Stimulated activated CD4-positive, alpha-beta T cell treated with anti-CD3 and anti-CD28 coated beads, Interleukin-2, amount 100 ng/mL, for 24 hours (primary cell): ENCODE data around the gene CD82.

Experiments
- DNase-seq, 2 donors: peaks; one replicate each; pipeline ENCODE4 v3.0.0-alpha.2; 2020

The CD82 gene

DNA sequence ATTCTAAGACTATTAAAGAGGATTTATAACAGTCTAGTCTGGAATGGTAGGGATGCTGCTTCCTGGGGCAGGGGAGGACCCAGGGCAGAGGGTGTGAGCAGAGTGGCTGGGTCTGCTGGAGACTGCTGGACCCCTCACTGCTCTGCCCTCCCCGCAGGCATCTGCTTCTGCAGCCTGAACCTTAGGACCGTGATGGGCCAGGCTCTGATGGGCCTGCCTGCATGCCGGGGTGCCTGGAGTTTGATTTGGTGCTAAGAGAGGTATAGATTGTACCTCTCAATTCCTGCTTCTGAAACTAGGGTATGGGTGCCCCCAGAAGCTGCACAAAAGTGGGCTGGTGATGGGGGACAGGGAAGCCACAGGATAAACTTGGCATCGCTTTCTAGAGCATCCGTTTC, 54.9 kb downstream of the CD82 start:
- DNase-seq, result no peak

DNA sequence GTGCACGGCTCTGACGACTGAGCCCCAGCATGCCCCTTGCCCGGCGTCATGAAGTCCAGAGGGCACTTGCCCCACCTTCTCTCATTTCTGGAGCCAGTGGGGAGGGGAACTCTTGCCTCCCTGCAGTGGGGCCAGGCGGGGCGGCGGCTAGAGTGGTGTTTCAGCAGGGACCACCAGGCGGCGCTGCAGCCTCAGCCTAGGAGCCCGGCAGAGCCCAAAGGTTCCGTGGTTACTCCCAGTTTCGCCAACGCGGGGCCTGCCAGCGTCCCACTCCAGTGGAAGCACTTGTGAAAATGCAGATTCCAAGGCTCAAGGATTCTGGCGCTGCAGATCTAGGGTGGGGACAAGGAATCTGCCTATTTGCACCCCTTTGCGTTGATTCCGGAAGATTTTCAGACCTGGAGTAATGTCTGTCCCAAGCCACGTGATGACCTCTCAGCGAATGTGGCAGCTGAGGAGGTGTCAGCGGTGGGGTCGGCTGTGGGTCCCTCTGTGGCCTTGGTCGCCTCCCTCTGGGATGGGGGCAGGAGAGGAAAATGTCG, 55.7 kb downstream of the CD82 start:
- DNase-seq, result peak; percentile 68 to 72

DNA sequence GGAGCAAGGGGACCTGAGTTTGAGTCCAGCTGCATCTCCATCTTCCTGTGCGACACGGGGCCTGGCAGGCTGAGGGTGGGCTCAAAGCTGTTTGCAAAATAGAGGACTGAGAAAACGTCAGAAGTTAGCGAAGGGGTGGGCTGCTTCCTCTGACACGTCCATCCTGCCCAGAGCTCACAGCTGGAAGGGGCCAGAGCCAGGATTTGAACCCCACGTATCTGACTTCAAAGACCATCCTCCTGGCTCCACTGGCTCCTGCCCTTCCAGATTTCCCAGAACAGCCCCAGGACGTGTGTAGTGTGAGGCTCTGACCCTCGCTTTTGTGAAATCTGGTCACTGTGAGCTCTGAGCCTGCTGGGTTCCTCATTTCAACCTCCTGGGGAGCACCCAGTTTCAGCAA, 56.3 kb downstream of the CD82 start:
- no peak for DNase-seq

- peak in 1 of 2 donors; percentile 15 for DNase-seq
Measured at GRCh38 chr11:44622190-44622650, 56.8 kb downstream of the CD82 start.

DNA sequence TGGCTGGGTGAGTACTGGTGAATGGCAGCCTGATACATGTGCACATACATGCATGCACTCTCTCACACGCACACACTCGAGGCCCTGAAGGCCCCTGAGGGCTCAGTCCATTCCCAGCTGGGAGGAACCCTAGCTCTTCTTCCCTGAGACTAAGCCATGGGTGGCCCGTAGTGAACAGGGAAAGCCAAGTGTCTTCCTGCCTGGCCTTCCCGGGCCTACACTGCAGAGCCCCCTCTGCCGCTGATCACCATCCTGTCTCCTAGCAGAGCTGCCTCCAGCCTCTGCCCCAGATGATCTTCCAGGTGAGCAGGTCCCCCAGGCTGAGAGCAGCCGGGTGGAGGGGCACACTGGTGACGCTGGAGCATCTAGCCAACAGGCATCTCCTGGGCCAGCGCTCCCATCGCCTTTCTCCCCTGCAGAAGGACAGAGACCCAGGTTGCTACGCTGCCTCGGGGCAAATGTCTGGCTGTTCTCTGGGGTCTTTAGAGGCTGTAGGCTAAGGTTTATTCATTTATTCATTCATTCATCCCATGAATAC, 57.3 kb downstream of the CD82 start:
- peak in 1 of 2 donors; percentile 15 for DNase-seq

DNA sequence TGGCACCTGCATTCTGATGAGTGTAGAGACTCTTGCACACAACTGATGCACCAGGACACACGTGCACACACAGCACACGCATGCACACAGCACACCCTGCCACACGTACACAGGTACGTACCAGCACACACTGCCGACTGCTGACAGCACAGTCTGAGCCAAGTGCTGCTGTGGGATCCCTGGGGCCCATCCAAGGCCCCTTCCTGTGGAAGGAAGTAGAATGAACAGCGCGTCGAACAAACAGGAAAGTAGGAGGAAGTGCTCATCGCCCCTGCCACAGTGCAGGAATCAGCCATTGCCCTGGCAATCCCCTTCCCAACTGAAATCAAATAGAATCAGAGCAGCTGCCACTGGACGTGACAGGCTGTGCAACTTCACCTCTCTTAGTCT, 57.9 kb downstream of the CD82 start:
- DNase-seq, result peak in 1 of 2 donors; percentile 18

GRCh38 chr11:44623731-44624491, 58.4 kb downstream of the CD82 start:
- DNase-seq, result peak in 1 of 2 donors; percentile 19

GRCh38 chr11:44624761-44625221, 59.3 kb downstream of the CD82 start:
- DNase-seq, result peak in 1 of 2 donors; percentile 20

- DNase-seq, result peak in 1 of 2 donors; percentile 19
Measured at GRCh38 chr11:44625759-44626523, 60.5 kb downstream of the CD82 start.

GRCh38 chr11:44626645-44627044, 61.2 kb downstream of the CD82 start:
- peak in 1 of 2 donors; percentile 13 for DNase-seq

- DNase-seq, result peak in 1 of 2 donors; percentile 11
Measured at GRCh38 chr11:44627165-44627789, 61.8 kb downstream of the CD82 start.

- DNase-seq, result peak in 1 of 2 donors; percentile 16
Measured at GRCh38 chr11:44627911-44628729, 62.7 kb downstream of the CD82 start.

DNA sequence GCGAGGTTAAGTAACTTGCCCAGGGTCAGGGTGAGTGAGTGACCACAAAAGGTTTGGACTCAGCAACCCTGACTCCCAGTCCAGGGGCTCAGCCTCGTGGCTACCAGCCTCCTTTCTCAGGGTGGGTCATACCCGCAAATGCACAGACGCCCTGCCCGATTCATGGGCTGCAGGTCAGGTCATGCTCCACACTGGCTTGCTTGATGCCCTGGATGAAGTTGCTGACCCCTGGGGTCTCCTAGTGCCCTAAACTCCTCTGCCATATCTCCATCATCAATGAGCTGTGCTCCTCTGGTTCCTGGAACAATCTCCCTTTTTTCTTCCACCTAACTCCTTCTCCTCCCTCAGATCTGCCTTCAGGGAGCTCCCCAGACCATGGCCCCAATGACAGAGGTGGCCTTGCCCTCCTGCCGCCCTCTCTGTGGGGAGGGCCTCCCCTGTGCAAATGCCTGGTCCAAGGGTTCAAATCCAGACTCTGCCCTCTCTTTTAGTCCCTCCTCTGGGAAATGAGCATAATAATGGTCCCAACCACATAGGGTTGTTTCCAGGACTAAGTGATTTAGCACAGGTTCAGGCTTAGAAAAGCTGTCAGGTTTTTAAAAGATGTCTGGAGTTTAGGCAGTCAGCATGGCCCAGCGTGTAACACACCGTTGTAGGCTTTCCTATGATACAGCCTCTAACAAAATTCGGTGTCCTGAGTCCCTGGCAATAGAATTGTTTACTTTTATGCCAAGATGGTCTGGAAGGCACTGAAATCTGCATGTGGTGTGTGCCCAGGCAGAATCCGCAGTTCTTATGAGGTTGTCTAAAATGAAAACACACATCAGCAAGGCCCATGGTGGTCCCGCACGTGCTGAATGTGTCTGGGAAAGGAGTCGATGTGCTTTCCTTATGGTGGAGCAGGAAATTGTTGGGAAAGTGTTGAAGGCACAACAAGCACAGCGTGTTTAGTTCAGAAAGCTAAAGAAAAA, 63.6 kb downstream of the CD82 start:
- peak in 1 of 2 donors; percentile 13 for DNase-seq

DNA sequence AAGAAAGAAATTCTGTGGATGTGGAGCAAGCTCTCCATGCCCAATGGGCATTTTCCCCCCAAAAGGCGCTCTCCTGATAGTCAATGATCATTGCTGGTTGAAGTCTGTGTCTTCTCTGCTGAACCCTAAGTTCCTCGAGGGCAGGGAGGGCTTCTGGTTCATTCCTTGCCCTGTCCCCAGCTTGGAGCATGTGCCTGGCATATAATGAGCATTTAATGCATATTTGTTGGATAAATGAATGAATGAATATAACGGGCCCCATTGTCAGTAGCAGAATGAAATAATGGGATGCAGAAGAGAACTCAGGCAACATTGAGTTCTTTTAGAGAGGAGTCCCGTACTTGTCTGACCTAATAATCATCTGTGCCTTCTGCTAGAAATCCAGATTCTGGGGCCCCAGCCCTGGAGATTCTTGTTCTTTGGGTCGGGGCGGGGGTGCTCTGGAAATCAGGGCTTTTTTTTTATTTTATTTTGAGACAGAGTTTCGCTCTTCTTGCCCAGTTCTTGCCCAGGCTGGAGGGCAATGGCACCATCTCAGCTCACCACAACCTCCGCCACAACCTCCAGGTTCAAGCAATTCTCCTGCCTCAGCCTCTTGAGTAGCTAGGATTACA, 64.4 kb downstream of the CD82 start:
- DNase-seq, result no peak

GRCh38 chr11:44630511-44631210, 65.2 kb downstream of the CD82 start:
- no peak for DNase-seq

GRCh38 chr11:44631831-44632230, 66.4 kb downstream of the CD82 start:
- DNase-seq, result no peak

DNA sequence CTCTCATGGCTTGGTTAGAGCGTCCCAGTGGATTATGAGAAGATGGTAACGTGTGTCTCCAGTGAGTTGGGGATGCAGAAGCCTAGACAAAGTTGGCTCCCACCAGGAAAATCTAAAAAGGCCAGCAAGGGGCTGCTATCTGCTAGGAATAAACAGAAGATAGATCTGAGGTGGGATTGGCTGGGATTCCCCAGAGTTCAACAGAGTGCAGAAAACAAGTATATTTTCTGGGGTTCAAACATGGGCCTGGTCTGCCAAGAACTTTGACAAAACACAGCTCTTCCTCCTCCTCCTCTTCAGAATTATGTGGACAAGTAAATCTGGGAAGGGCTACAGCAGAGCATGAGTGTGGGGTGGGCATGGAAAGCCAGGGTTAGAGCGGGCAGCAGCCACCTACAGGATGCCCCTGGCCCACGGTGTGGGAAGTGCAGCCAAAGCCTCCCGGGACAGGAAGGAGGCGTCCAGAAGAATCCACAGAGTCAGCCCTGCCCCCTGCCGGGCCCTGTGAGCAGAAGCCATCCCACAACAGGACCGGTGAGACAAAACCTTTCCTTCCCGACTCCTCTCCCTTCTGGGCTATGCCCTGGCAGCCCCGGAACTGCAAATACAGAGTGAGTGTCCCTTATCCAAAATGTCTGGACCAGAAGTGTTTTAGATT, 67.1 kb downstream of the CD82 start:
- DNase-seq, result peak; percentile 39 to 53

DNA sequence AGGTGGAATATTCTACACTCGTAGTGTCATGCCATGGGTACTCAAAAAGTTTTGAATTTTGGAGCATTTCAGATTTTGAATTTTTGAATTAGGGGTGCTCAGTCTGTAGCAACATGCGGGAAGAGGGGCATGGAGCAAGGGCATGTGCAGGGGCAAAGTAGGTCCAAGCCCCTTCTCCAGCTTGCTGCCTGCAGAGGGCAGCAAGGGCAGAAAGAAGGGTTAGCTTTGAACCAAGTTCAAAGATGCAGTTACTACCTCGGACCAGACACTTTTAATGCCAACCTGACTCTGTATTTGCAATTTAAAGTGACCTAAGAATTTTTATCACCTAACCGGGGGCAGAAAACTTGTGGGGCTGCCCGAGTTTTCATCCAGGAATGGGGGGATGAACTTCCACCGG, 68.2 kb downstream of the CD82 start:
- DNase-seq, result no peak
